Choroid plexus epithelial cell (primary cell): ENCODE measurements around the gene ANKRD63.

ENCODE experiments used
- DNase-seq: peaks from one replicate; pipeline ENCODE4 v3.0.0-alpha.2; 2010; ENCODE audit warnings: low read depth
- H3K4me3 ChIP-seq: 2 replicates; pipeline ENCODE4 v1.5.1; 2011; ENCODE audit warnings: low read depth, mild to moderate bottlenecking, control low read depth, low read length, moderate library complexity
- CTCF ChIP-seq: conservative IDR thresholded peaks from 2 replicates; pipeline ENCODE4 v1.5.1; 2011; ENCODE audit warnings: low read depth, mild to moderate bottlenecking, control low read depth, inconsistent platforms, low read length, moderate library complexity

Gene ANKRD63

GRCh38 chr15:40302288-40302886 is 19.5 kb upstream of the ANKRD63 start:
- DNase-seq = no peak
- TF ChIP-seq CTCF = no peak
- no peak overlapping the region for H3K4me3 ChIP-seq

GRCh38 chr15:40301467-40302179 is 18.8 kb upstream of the ANKRD63 start:
- no peak for TF ChIP-seq CTCF
- no peak overlapping the region for H3K4me3 ChIP-seq
- no peak for DNase-seq

GRCh38 chr15:40300771-40301170 is 17.9 kb upstream of the ANKRD63 start:
- no peak for TF ChIP-seq CTCF
- DNase-seq = no peak
- no peak overlapping the region for H3K4me3 ChIP-seq

- DNase-seq = no peak
- TF ChIP-seq CTCF = no peak
- no peak overlapping the region for H3K4me3 ChIP-seq
Observed at GRCh38 chr15:40300367-40300766, 17.5 kb upstream of the ANKRD63 start.

- TF ChIP-seq CTCF = no peak
- no peak for DNase-seq
- no peak overlapping the region for H3K4me3 ChIP-seq
Observed at GRCh38 chr15:40298216-40298935, 15.5 kb upstream of the ANKRD63 start.

- no peak for DNase-seq
- no peak for TF ChIP-seq CTCF
- no peak overlapping the region for H3K4me3 ChIP-seq
Observed at GRCh38 chr15:40297356-40297755, 14.5 kb upstream of the ANKRD63 start.
